Activated CD8-positive, alpha-beta T cell treated with anti-CD3 and anti-CD28 coated beads, Interleukin-2, amount 10 ng/mL, durations not matched to agents 7 days and 5 days (primary cell): Measurements from ENCODE around the gene GALNT2. TPM values are rescaled to one million over a fixed set of nuclear protein-coding genes. Genes with fewer than 3 reads are reported as not detected.

Experiments
- ATAC-seq: fragments of 150-1000 bp; cut with Tn5 transposase; one replicate; pipeline ENCODE4 v1.10.0; 2021; ENCODE audit warnings: moderate library complexity
- CTCF ChIA-PET: fragments of 350-600 bp; sonication (Branson Sonifier 250); formaldehyde crosslinking; loops from one replicate; lab custom pipeline; 2021; ENCODE audit warnings: antibody characterized with exemption; lab: Charles Lee
- POLR2A ChIA-PET: fragments of 350-600 bp; sonication (Branson Sonifier 250); formaldehyde crosslinking; loops from one replicate; lab custom pipeline; 2021; ENCODE audit warnings: antibody characterized with exemption; lab: Charles Lee
- DNase-seq: peaks from one replicate; pipeline ENCODE4 v3.0.0-alpha.2; 2020
- H3K27ac Mint-ChIP-seq: one replicate; pipeline ENCODE4 v1.8.0; 2021; ENCODE audit warnings: mild to moderate bottlenecking, mixed read lengths
- H3K27me3 Mint-ChIP-seq: one replicate; pipeline ENCODE4 v1.8.0; 2021; ENCODE audit warnings: low read depth, mixed read lengths
- H3K36me3 Mint-ChIP-seq: one replicate; pipeline ENCODE4 v1.8.0; 2021; ENCODE audit warnings: low read depth, mixed read lengths
- H3K4me1 Mint-ChIP-seq: one replicate; pipeline ENCODE4 v1.8.0; 2021; ENCODE audit warnings: low read depth, mixed read lengths
- H3K4me3 Mint-ChIP-seq: one replicate; pipeline ENCODE4 v1.8.0; 2021; ENCODE audit warnings: mild to moderate bottlenecking, mixed read lengths
- H3K9me3 Mint-ChIP-seq: one replicate; pipeline ENCODE4 v1.8.0; 2022; ENCODE audit warnings: mixed read lengths; ENCODE audit not compliant: insufficient read depth
- total RNA-seq, 2 experiments: library from RNA; stranded (reverse); gene quantifications; one replicate each; pipeline ENCODE4 v1.2.3, GENCODE V29; 2021

GALNT2 gene
- total RNA-seq, 2 experiments from 2014 or later = 20.7 to 21.2 TPM

DNA sequence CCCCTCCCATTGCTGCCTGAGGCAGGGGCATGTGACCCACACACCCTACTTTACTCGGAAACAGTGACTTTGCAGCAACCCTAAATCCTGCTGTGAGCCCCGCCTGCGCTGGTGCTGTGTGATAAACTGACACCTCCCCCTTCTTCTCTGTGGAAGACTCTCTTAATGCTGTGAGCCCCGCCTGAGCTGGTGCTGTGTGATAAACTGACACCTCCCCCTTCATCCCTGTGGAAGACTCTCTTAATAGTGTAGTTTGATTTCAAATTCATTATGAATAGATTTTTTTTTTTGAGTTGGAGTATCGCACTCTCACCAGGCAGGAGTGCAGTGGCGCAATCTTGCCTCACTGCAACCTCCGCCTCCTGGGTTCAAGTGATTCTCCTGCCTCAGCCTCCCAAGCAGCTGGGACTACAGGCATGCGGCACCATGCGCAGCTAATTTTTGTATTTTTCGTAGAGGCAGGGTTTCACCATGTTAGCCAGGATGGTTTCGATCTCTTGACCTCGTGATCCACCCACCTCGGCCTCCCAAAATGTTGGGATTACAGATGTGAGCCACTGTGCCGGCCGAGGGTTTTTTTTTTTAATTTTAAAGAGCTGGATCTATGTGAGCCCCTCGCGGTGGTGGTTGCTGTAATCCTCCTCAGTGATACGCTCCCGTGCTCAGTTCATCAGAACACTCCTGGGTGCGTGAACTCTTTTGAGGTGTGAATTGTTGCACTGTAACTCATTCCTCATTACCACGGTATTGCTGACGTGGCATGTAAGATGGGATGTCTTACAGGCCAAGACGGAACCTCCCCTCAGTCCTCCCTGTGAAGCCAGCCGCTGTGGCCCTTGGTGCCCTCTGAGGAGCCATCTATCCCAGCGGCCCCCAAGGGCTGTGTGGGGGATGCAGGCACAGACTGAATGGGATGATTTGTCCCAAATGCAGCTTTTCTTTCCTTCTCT is 60.3 kb downstream of the GALNT2 start:
- Mint-ChIP-seq H3K4me3 (peak overlapping the region; percentile 34), H3K27me3 (no peaks in the 10 kb centered on the region), H3K36me3 (peaks cover 3% of the 10 kb centered on the region), H3K27ac (peak overlapping the region; percentile 43), H3K9me3 (no peaks in the 10 kb centered on the region), H3K4me1 (peaks cover 57% of the 10 kb centered on the region)
- DNase-seq (peak; percentile 69), ATAC-seq (peak; percentile 73)
- POLR2A ChIA-PET = no interaction called here
- CTCF ChIA-PET = no interaction called here

DNA sequence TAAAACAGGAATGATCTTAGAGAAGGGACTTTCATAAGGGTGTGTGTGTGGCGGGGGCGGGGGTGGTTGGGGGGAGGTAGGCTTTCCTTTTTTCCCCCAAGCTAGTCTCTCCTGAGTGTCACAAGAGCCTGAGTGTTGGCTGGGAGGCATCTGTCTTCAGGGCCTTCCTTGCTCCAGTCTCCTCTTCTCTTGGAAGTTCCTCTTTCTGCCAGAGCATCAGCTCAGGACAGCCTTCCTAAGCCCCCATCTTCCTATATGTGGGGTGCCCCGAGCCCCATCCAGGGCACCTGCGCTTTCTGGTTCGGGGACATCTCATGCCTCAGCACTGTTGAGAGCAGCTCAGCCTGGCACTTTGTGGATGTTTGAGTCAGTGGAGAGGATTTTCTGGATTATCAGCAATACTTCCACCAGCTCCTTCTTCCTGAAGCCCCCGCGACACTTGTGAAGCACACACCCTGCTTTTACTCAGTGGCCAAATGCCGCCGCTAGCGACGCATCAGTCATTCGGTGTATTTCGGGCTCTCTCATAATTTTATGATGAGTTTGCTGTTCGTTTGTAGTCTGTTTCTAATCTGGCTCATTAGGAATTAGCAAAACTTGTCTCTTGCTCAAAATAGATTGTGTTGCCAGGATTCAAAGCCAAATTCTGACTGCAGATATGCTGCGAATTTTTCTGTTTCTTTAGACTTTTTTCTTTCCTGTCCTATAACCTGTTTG is 61.7 kb downstream of the GALNT2 start:
- CTCF ChIA-PET = no interaction called here
- H3K36me3 Mint-ChIP-seq = no peaks in the 10 kb centered on the region
- no peak for ATAC-seq

DNA sequence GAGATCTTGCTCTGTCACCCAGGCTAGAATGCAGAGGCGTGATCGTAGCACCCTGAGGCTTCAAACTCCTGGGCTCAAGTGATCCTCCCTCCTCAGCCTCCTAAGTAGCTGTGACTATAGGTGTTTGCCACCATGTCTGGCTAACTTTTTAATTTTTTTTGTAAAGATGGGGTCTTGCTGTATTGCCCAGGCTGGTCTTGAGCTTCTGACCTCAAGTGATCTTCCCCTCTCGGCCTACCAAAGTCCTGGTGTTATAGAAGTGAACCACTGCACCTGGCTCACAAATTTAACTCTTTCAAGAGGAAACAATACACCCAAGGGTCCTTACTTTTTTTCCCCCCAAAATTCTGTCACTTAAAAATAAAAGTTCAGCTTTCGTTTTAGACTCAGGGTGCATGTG is 62.3 kb downstream of the GALNT2 start:
- no peaks in the 10 kb centered on the region for H3K36me3 Mint-ChIP-seq
- H3K27ac Mint-ChIP-seq = no peak overlapping the region
- CTCF ChIA-PET = no interaction called here
- DNase-seq (no peak), ATAC-seq (no peak)
- H3K4me3 Mint-ChIP-seq = no peak overlapping the region
- H3K4me1 Mint-ChIP-seq = peaks cover 44% of the 10 kb centered on the region
- H3K9me3 Mint-ChIP-seq = no peaks in the 10 kb centered on the region
- no peaks in the 10 kb centered on the region for H3K27me3 Mint-ChIP-seq
- POLR2A ChIA-PET = no interaction called here

More for the DNA sequence above, 61.7 kb downstream of the GALNT2 start:
- no peak overlapping the region for H3K4me3 Mint-ChIP-seq
- H3K4me1 Mint-ChIP-seq = peaks cover 49% of the 10 kb centered on the region
- POLR2A ChIA-PET = no interaction called here
- H3K9me3 Mint-ChIP-seq = no peaks in the 10 kb centered on the region
- H3K27ac Mint-ChIP-seq = no peak overlapping the region
- no peaks in the 10 kb centered on the region for H3K27me3 Mint-ChIP-seq
- no peak for DNase-seq

DNA sequence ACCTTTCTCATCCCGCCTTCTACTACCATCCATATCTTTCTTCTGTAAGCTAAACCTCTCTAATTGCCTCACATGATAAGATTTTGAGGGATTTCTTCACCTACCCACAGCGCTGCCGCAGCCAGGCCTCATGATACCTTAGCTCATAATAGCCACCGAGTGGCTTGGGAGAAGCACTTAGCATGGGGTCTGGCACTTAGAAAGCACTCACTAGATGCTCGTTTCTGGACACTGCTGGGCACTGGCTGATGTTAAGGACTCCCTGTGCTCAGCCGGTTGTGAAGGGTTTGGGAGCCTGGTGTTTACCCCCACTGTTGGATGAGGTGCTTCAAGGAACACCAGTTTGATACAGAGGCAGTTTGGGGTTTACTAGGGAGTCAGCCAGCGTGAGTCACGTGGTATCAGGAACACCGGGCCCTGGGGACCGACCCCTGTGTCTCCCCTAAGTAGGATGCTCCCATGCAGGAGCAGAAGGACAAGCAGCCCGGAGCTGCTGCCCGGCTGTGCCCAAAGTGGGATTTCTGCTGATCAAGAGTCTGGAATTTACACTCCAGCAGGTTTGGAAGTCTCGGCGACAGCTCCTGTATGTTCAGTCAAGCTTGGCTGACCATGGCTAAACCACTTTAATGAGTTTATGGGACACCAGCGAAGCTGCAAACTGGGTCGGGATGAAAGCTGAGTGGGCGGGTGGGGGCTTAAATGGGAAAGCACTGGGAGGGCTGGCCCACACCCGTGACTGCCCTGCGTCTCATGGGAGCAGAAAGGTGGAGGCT is 63.3 kb downstream of the GALNT2 start:
- H3K4me3 Mint-ChIP-seq = no peak overlapping the region
- POLR2A ChIA-PET = interaction anchor here (0.6 to 0.8 kb wide), 2 partner anchors 53 to 112 kb away, joined by 3 read pairs; no protein-coding TSS in a partner anchor
- peaks cover 34% of the 10 kb centered on the region for H3K4me1 Mint-ChIP-seq
- CTCF ChIA-PET = interaction anchor here (1.7 kb wide), 1 partner anchor 21 kb away, joined by 3 read pairs; no protein-coding TSS in a partner anchor
- no peak overlapping the region for H3K27ac Mint-ChIP-seq
- no peaks in the 10 kb centered on the region for H3K9me3 Mint-ChIP-seq
- no peaks in the 10 kb centered on the region for H3K36me3 Mint-ChIP-seq
- ATAC-seq (no peak), DNase-seq (no peak)
- H3K27me3 Mint-ChIP-seq = no peaks in the 10 kb centered on the region

DNA sequence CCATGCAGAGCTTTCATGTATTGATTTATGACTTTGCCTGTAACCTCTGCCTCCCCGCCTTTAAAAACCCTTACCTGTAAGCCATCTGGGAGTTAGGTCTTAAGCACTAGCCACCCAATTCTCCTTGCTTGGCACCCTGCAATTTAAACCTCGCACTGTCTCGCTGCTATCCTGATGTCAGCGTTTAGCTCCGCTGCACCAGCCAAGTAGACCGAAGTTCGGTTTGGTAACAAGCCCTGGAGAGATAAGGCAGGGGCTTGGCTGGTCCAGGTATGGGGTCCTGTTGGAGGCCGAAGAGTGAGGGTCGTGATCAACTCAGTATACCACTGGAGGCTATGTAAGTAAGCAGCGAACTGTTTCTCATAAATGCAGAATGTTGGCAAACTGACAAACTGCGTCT is 64.4 kb downstream of the GALNT2 start:
- ATAC-seq = no peak
- Mint-ChIP-seq H3K36me3 (no peaks in the 10 kb centered on the region), H3K27me3 (no peaks in the 10 kb centered on the region), H3K9me3 (no peaks in the 10 kb centered on the region), H3K4me1 (peaks cover 23% of the 10 kb centered on the region), H3K27ac (no peak overlapping the region), H3K4me3 (no peak overlapping the region)
- DNase-seq = no peak
- ChIA-PET CTCF (interaction anchor here (1.7 kb wide), 1 partner anchor 22 kb away, joined by 3 read pairs; no protein-coding TSS in a partner anchor), POLR2A (no interaction called here)

DNA sequence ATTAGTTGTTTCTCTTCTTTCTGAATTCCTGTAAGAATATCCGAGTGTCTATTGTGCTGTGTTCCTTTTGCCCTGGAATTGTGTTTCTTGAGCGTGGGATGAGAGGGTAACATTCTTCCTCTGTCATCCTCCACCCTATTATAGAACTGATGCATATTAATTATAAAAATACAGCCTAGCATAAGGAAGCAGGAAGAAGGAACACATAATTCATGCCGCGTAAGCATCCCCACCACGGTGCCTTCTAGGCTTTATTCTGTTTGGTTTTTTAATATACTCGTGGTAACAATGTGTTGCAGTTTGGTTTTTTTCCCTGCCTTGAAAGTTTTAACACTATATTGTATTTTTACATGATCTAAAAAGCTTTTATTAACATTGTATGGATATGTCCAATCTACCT is 65.7 kb downstream of the GALNT2 start:
- POLR2A ChIA-PET = no interaction called here
- DNase-seq (no peak), ATAC-seq (no peak)
- Mint-ChIP-seq H3K27ac (no peak overlapping the region), H3K4me1 (peaks cover 10% of the 10 kb centered on the region), H3K27me3 (no peaks in the 10 kb centered on the region), H3K4me3 (no peak overlapping the region), H3K36me3 (no peaks in the 10 kb centered on the region), H3K9me3 (no peaks in the 10 kb centered on the region)
- CTCF ChIA-PET = interaction anchor here (0.9 to 1.9 kb wide), 3 partner anchors 12 to 472 kb away, joined by 3 to 7 read pairs (median 7); no protein-coding TSS in a partner anchor

DNA sequence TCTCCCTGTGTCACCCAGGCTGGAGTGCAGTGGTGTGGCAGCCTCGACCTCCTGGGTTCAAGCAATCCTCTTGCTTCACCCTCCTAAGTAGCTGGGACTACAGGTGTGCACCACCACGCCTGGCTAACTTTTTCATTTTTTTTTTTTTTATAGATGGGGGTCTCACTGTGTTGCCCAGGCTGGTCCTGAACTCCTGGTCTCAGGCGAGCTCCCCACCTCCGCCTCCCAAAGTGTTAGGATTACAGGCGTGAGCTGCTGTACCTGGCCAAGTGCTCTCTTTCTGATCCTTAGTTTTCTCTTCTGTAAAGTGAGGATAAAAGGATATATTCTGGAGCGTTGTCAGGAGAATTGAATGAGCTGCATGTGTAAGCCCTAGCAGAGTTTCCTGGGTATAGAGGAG is 68.7 kb downstream of the GALNT2 start:
- DNase-seq (no peak), ATAC-seq (no peak)
- Mint-ChIP-seq H3K4me3 (no peak overlapping the region), H3K27ac (no peak overlapping the region), H3K9me3 (no peaks in the 10 kb centered on the region), H3K36me3 (no peaks in the 10 kb centered on the region), H3K4me1 (peaks cover 15% of the 10 kb centered on the region), H3K27me3 (no peaks in the 10 kb centered on the region)
- POLR2A ChIA-PET = no interaction called here
- CTCF ChIA-PET = interaction anchor here (1.5 kb wide), 1 partner anchor 31 kb away, joined by 5 read pairs; no protein-coding TSS in a partner anchor

DNA sequence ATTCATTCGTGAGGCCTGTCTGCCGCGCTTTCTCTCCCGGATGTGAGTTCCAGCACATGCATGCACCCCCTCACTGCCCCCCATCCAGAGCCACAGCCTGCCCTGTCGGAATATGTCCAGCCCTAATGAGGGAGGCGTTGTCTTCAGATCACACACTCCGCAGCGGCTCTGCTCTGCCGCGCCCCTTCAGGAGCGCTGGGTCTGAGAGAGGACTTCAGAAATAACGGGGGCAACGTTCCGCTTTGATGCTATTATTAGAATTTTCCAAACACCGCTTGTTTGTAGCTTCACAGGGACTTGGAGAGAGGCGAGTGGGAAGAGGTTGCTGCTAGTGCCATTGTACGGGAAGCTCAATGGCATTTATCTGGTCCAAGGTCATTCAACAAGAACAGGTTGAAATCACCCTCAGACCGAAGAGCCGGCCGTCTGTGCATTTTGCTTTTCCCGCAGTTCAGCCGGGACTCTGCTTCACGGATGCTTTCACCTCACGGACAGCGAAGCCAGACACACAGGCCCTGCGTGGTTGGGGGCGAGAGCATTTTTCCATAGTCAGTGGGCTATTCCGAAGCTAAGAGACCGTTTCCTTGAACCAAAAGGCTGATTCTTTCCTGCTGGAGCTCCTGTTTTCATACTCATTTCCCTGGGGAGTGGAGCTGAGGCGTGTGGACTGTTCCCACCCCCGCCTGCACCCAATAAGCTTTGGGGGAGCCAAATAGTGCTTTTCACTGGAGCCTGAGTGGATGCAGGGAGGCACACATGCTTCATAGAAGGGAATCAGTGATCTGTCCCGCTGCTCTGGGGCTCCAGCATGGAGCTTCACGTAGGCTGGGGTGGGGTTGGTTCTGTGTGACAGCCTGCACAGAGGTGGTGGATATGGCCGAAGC is 69.7 kb downstream of the GALNT2 start:
- H3K27ac Mint-ChIP-seq = no peak overlapping the region

DNA sequence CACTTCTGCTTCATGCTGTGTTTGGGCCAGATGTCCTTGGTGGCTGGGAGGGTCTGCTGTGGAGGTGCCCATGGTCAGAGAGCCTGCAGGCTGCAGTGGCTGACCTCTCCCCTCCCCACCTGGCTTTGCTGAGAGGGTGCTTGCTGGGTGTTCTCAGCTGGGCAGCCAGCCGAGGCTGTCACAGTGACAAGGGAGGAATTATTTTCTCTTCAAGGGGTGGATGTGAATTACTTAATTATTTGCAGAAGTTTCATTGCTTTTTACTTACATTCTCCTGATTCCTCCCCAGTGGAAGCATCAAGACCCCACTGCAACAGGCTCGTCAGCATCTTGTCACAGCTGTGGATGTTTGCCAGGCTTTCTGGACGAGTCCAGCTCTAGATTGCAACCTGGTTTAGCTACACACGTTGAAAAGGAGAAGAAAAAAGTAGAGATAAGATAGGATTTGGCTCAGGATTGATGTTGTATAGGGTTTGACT is 70.3 kb downstream of the GALNT2 start:
- Mint-ChIP-seq H3K9me3 (no peaks in the 10 kb centered on the region), H3K4me1 (peaks cover 25% of the 10 kb centered on the region), H3K4me3 (no peak overlapping the region), H3K27ac (no peak overlapping the region), H3K27me3 (no peaks in the 10 kb centered on the region), H3K36me3 (no peaks in the 10 kb centered on the region)
- POLR2A ChIA-PET = no interaction called here
- DNase-seq (no peak), ATAC-seq (no peak)
- CTCF ChIA-PET = no interaction called here

More for the DNA sequence above, 69.7 kb downstream of the GALNT2 start:
- Mint-ChIP-seq H3K9me3 (no peaks in the 10 kb centered on the region), H3K27me3 (no peaks in the 10 kb centered on the region), H3K36me3 (no peaks in the 10 kb centered on the region), H3K4me3 (no peak overlapping the region), H3K4me1 (peaks cover 24% of the 10 kb centered on the region)
- DNase-seq = no peak
- CTCF ChIA-PET = no interaction called here
- POLR2A ChIA-PET = no interaction called here
- ATAC-seq = no peak

DNA sequence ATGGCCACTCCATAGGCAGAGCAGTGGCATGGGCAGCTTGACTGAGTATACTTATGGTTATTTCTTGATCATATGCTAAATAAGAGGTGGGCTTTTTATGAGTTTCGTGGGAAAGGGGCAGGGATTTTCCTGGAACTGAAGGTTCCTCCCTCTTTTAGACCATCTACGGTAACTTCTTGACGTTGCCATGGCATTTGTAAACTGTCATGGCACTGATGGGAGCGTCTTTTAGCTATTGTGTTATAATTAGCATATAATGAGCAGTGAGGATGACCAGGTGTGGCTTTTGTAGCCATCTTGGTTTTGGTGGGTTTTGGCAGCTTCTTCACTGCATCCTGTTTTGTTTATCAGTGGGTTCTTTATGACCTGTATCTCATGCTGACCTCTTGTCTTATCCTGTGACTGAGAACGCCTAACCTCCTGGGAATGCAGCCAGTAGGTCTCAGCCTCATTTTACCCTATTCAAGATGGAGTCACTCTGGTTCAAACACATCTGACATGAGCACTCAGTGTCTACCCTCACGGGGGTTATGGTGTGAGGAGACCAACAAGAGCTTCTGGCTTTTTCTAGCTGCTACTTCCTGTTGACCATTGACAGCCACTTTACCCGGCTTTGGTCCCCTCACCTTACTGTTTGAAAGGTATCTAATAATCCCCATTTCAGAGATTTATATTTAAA is 71.7 kb downstream of the GALNT2 start:
- ChIA-PET POLR2A (no interaction called here), CTCF (interaction anchor here (1.0 kb wide), 1 partner anchor 15 kb away, joined by 3 read pairs; no protein-coding TSS in a partner anchor)
- H3K9me3 Mint-ChIP-seq = no peaks in the 10 kb centered on the region
- ATAC-seq = no peak
- no peaks in the 10 kb centered on the region for H3K27me3 Mint-ChIP-seq
- peaks cover 25% of the 10 kb centered on the region for H3K4me1 Mint-ChIP-seq
- H3K27ac Mint-ChIP-seq = no peak overlapping the region
- DNase-seq = no peak
- H3K36me3 Mint-ChIP-seq = no peaks in the 10 kb centered on the region
- H3K4me3 Mint-ChIP-seq = no peak overlapping the region
